Muscle of back (tissue), 11 donors: ENCODE data around the gene NUP205. TPM values are rescaled to one million over a fixed set of nuclear protein-coding genes. Genes with fewer than 3 reads are reported as not detected.
"Not testable (repeated sequence)": the region's sequence is repeated elsewhere in the genome, so short reads cannot be mapped to it uniquely, and the experiment has no call there.

Experiments used
- DNase-seq, 3 donors: peaks; one replicate each; pipeline versions ENCODE4 v3.0.0 to v3.0.0-alpha.2; 2013
- polyA plus RNA-seq, 10 donors: library from polyadenylated mRNA; unstranded; fragments of 120-200 nt; gene quantifications; one replicate each; pipeline ENCODE4 v1.2.1, GENCODE V29; 2013; ENCODE audit not compliant: insufficient read length in 10 of 10

Gene NUP205
- polyA plus RNA-seq, 10 donors: 26.7 to 41.7 (median 36.3) TPM

GRCh38 chr7:135620980-135621850, 63.5 kb downstream of the NUP205 start:
- DNase-seq: peak; percentile 57 to 80 (median 70)

- DNase-seq: no peak
Measured at GRCh38 chr7:135634191-135634878, 76.6 kb downstream of the NUP205 start.

- not testable (repeated sequence) for DNase-seq
Measured at GRCh38 chr7:135639690-135640089, 82.0 kb downstream of the NUP205 start.

- no peak for DNase-seq
Measured at GRCh38 chr7:135644154-135644553, 86.4 kb downstream of the NUP205 start.

GRCh38 chr7:135644729-135645128, 87.0 kb downstream of the NUP205 start:
- DNase-seq: no peak

- peak in 2 of 3 donors; percentile 26 to 51 for DNase-seq
Measured at GRCh38 chr7:135645296-135645904, 87.7 kb downstream of the NUP205 start.

GRCh38 chr7:135647755-135648154, 90.0 kb downstream of the NUP205 start:
- DNase-seq: no peak

GRCh38 chr7:135648235-135648634, 90.5 kb downstream of the NUP205 start:
- DNase-seq: no peak

- DNase-seq: peak; percentile 6 to 83 (median 40)
Measured at GRCh38 chr7:135650831-135651573, 93.3 kb downstream of the NUP205 start.

- DNase-seq: no peak
Measured at GRCh38 chr7:135653340-135654080, 95.8 kb downstream of the NUP205 start.

- DNase-seq: no peak
Measured at GRCh38 chr7:135658564-135658963, 100.8 kb downstream of the NUP205 start.

- DNase-seq: no peak
Measured at GRCh38 chr7:135659159-135659846, 101.6 kb downstream of the NUP205 start.

GRCh38 chr7:135661311-135662122, 103.8 kb downstream of the NUP205 start:
- no peak for DNase-seq

- no peak for DNase-seq
Measured at GRCh38 chr7:135662123-135662372, 104.3 kb downstream of the NUP205 start.

GRCh38 chr7:135662373-135663114, 104.8 kb downstream of the NUP205 start, which contains the start of gene STMP1:
TSS of gene STMP1 (plus strand) at chr7:135662514.
- DNase-seq: peak; percentile 94 to 98 (median 96)

- DNase-seq: no peak
Measured at GRCh38 chr7:135664046-135664589, 106.4 kb downstream of the NUP205 start.

- no peak for DNase-seq
Measured at GRCh38 chr7:135665042-135665441, 107.3 kb downstream of the NUP205 start.

- no peak for DNase-seq
Measured at GRCh38 chr7:135666156-135666555, 108.4 kb downstream of the NUP205 start.

GRCh38 chr7:135666846-135667245, 109.1 kb downstream of the NUP205 start:
- no peak for DNase-seq
